GM18520 (cell line): ENCODE results near the gene ARRDC4.
"Not testable (repeated sequence)": the region's sequence is repeated elsewhere in the genome, so short reads cannot be mapped to it uniquely, and the experiment has no call there.

ENCODE experiments used
- ATAC-seq: cut with Tn5 transposase; IDR thresholded peaks from one replicate; pipeline ENCODE4 v1.9.1; 2021; ENCODE audit not compliant: unreplicated experiment

ARRDC4 gene

DNA sequence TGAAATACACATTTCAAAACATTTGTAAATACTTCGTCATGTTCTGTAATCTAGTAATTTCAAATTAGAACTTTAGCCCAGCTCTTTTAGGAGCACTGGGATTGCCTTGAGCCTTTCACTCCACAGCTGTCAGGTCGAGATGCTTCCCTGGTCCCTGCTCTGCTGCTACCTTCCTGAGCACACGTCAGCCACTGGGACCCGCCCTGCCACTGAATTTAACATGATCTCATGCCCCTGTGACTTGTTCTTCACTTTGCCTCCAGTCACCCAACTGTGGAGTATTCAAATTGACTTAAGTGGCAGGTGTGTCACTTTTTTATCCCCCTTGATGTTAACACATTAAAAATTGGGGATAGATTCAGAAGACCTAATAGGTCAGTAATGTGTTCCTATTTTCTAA is 3.3 kb downstream of the ARRDC4 start:
- no peak for ATAC-seq

GRCh38 chr15:97966246-97966645 is 5.7 kb downstream of the ARRDC4 start:
- ATAC-seq: no peak

DNA sequence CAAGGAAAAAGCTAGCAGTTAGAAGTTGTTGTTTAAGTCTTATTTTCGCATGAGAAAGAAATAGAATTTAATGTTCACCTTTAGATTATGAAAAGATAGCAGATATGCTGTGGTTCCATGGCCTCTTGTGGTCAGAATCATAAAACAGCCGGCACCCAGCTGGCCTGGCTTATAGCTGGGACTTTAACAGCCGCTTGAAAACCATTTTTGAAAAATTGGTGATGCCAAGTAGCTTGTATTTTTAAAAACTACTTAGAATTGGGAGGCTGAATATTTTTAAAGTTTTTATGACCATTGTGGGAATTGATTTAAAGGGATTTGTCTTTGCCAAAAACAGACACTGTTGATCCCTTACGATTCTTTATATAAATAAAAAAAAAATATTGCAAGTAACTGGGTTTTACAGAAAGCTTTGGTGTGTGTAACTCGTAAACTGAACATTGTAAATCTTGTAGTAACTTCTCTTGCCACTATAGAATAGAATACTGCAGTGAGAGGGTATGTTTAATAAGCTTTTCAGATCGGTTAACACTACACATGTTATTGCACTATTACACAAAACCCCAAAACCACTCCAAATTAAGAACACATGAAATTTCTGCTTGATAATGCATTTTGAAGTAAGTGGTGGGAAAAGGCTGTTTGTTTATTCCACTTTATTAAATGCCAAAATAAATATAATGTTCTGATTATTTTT is 6.6 kb downstream of the ARRDC4 start:
- ATAC-seq: no peak

- ATAC-seq: no peak
Observed at GRCh38 chr15:97967881-97968280, 7.4 kb downstream of the ARRDC4 start.

DNA sequence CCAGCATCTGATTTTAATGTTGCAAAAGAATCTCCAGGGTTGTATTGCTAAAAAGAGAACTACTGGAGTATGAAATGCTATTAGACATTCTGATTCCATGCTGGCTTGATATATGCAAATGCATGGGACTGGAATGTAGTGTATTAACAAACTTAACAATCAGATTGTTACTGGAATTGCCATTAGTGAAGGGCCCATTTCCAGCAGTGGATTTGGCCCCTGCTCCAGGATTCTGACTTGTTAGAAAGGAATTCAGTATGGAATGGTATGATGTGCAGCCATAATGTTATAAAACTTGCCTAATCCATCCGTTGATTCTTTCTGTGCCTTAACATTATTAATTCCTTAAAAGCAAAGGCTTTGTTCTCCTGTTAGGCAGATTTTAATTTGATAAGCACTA is 7.9 kb downstream of the ARRDC4 start:
- ATAC-seq: no peak

DNA sequence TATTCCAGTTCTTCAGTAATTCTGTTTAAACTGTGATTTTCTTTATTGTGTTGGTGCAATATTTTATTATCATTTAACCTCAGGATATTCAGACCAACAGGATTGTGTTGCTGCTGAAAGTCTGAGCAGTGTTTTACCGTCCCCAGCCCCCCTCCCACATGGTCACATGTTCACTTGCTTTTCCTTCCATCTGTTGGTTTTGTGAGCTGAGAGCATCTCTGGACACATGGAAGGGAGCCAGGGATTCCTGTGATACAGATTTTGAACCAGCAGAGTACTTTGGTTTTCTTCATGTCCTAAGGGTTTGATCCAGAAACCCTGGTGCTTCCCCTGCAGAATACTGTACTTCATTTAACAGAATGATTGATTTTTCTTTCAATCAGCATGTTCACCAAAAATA is 11.9 kb downstream of the ARRDC4 start:
- ATAC-seq: no peak

DNA sequence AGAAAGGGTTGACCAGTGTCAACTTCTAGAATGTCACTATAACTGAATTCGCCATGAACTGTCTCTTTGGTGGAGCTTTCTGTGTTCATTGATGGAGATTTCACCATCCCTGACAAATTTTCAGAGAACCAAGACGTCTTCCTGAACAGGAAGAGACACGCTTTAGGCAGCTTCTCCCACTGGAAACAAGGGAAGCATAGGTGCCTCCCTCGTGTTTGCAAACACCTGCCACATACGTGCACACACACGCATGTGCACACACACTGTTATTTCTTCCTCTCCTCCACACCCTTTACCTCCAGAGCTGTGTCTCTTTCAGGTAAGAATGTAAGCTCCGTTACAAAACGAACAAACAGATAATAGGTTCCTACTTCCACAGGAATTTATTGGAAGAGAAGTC is 15.6 kb downstream of the ARRDC4 start:
- no peak for ATAC-seq

- ATAC-seq: no peak
Observed at GRCh38 chr15:97976766-97977503, 16.4 kb downstream of the ARRDC4 start.

DNA sequence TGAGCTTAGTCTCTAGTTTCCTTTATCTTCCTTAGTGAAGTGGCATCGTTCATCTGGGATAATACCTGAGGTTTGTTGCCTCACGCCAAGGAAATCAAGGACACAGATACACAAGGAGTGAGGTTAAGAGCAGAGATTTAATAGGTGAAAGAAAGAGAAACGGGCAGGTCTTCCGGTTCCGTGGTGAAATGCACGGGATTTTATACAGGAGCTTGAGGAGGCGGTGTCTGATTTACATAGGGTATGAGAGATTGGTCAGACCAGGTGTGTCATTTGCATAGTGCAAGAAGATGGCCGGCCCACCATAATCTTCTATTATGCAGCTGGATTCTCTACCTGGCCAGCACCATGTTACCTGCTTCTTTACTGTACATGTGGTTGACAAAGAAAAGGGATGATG is 17.2 kb downstream of the ARRDC4 start:
- ATAC-seq: no peak

GRCh38 chr15:97978401-97979139 is 18.1 kb downstream of the ARRDC4 start:
- no peak for ATAC-seq

GRCh38 chr15:97979140-97979520 is 18.6 kb downstream of the ARRDC4 start:
- no peak for ATAC-seq

GRCh38 chr15:97981058-97981457 is 20.6 kb downstream of the ARRDC4 start:
- ATAC-seq: no peak

GRCh38 chr15:97981758-97982157 is 21.3 kb downstream of the ARRDC4 start:
- ATAC-seq: no peak

DNA sequence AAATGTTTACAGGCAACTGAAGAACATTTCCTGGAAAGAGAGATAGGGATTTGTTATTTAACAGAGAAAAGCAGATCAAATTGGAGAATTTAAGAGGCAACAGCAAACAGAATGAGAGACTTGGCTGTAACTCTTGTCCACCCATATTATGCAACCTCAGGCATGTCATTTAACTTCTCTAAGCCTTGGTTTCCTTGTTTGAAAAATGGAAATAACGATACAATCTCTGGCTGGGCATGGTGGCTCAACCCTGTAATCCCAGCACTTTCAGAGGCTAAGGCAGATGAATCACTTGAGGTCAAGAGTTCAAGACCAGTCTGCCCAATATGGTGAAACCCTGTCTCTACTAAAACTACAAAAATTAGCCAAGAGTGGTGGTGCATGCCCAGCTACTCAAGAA is 23.7 kb downstream of the ARRDC4 start:
- no peak for ATAC-seq

GRCh38 chr15:97985979-97986378 is 25.5 kb downstream of the ARRDC4 start:
- not testable (repeated sequence) for ATAC-seq

- ATAC-seq: no peak
Observed at GRCh38 chr15:97986781-97987180, 26.3 kb downstream of the ARRDC4 start.

DNA sequence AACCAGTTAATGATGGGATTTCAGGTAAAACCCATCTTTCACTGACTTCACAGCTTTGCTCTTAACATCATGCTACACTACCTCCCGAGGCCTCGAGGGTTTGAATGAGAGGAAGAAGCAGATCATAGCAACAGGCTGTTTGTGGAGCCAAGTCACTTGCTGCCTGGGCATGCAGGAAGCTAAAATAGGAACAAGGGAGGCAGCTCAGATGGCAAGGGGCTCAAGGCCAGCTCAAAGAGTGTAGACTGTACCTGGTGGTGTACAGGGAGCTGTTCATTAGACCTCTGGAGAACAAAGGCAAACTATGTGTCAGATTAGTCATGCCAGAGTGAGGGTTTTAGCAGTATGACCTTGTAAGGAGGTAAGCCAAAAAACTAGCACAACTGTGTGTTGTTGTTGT is 28.8 kb downstream of the ARRDC4 start:
- ATAC-seq: no peak

GRCh38 chr15:97991972-97992541 is 31.6 kb downstream of the ARRDC4 start:
- ATAC-seq: no peak

- no peak for ATAC-seq
Observed at GRCh38 chr15:97992823-97993222, 32.3 kb downstream of the ARRDC4 start.

DNA sequence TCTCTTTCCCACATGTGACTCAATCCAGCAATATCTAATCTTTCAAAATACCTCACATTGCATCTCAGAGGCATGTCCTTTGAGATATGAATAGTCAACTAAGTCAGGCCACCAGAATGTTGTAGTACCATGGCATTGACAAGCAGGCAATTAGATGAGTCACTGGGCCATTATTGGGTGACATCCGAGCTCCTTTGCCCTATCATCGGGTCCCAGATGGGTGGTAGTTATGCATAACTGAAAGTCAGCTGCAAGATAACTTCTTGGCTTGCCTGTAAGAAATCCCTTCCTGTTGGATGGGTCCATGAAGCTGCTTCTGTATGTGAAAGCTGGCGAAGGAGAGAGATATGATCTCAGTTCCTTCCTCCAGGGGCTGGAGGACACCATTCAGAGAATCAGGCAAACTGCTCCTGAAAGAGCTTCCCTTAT is 32.8 kb downstream of the ARRDC4 start:
- no peak for ATAC-seq

DNA sequence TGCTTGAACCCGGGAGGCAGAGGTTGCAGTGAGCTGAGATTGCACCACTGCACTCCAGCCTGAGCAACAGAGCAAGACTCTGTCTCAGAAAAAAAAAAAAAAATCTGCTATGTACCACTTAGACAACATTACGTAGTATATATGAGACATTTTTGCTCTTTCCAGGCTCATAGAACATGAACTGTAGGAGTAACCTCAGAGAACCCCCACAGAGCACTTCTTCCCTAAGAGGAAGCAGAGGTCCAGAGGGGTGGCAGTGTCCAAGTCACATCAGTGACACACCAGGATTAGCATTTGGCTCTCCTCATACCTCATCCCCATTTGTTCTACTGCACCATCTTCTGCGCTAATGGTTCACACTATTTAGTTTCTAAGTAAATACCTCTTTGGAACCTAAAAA is 33.7 kb downstream of the ARRDC4 start:
- no peak for ATAC-seq

GRCh38 chr15:97995192-97995591 is 34.7 kb downstream of the ARRDC4 start:
- ATAC-seq: no peak
